Tibial nerve (tissue), 4 donors: Measurements from ENCODE around the gene ASCL1.

Experiments used
- CTCF ChIP-seq, 5 experiments: fragments of 200-600 bp in 3 of 5; fragments of 450-650 bp in 2 of 5; sonication (generic) in 3 of 5; IDR thresholded peaks; one replicate each; pipeline ENCODE4 v1.5.1; 2016 to 2019; ENCODE audit warnings: antibody characterized with exemption in 5 of 5, mild to moderate bottlenecking in 3 of 5, moderate library complexity in 2 of 5
- EP300 ChIP-seq, 2 donors: sonication (generic); formaldehyde crosslinking; IDR thresholded peaks; one replicate each; pipeline ENCODE4 v1.6.1; 2017; ENCODE audit warnings: antibody characterized with exemption in 2 of 2, mild to moderate bottlenecking in 1 of 2
- POLR2A ChIP-seq, 2 donors: fragments of 450-650 bp; IDR thresholded peaks; one replicate each; pipeline ENCODE4 v1.6.1; 2017; ENCODE audit warnings: antibody characterized with exemption in 2 of 2, mild to moderate bottlenecking in 2 of 2, moderate library complexity in 2 of 2

- TF ChIP-seq CTCF (IDR thresholded peaks at IDR 0.05) (no peak), POLR2A (IDR thresholded peaks at IDR 0.05) (no peak), EP300 (IDR thresholded peaks at IDR 0.05) (no peak)
Observed at GRCh38 chr12:102958073-102958829, 777 bp downstream of the ASCL1 start.
